Left lung (tissue), 10 donors: ENCODE measurements around the gene LOXHD1. TPM values are rescaled to one million over a fixed set of nuclear protein-coding genes. Genes with fewer than 3 reads are reported as not detected.

ENCODE experiments used
- ATAC-seq: fragments of 200-7000 bp; cut with Tn5 transposase; one replicate; pipeline ENCODE4 v1.9.1; 2020; ENCODE audit warnings: moderate library complexity
- DNase-seq, 4 donors: peaks; one replicate each; pipeline ENCODE4 v3.0.0-alpha.2; 2013 to 2020
- H3K27ac ChIP-seq, 2 donors: fragments of 200-600 bp; sonication (generic) in 1 of 2; one replicate each; pipeline versions ENCODE4 v1.5.0 to v1.8.0; 2020 to 2021
- H3K27me3 ChIP-seq, 2 donors: fragments of 200-600 bp; sonication (generic) in 1 of 2; one replicate each; pipeline versions ENCODE4 v1.5.0 to v1.8.0; 2020 to 2021
- H3K36me3 ChIP-seq, 2 donors: fragments of 200-600 bp; sonication (generic) in 1 of 2; one replicate each; pipeline versions ENCODE4 v1.5.0 to v1.8.0; 2020 to 2021
- H3K4me1 ChIP-seq, 2 donors: fragments of 200-600 bp; one replicate each; pipeline ENCODE4 v1.8.0; 2021
- H3K4me3 ChIP-seq, 2 donors: fragments of 200-600 bp; sonication (generic) in 1 of 2; one replicate each; pipeline versions ENCODE4 v1.5.0 to v1.8.0; 2020 to 2021; ENCODE audit warnings: mild to moderate bottlenecking in 1 of 2
- H3K9me3 ChIP-seq, 2 donors: fragments of 200-600 bp; sonication (generic) in 1 of 2; one replicate each; pipeline versions ENCODE4 v1.5.0 to v1.8.0; 2020 to 2021
- intact Hi-C, 2 donors: fragments of 100-400 bp; cut with DNase I; formaldehyde crosslinking; loops; one replicate each; pipeline versions ENCODE4 v1.11.2 to v1.14.2; 2022
- polyA plus RNA-seq, 6 donors: library from polyadenylated mRNA; unstranded; fragments of 120-200 nt; gene quantifications; one replicate each; pipeline ENCODE4 v1.2.1, GENCODE V29; 2013; ENCODE audit not compliant: insufficient read length in 6 of 6
- total RNA-seq, 2 donors: library from RNA; stranded (reverse); fragmentation: NEBNext Ultra II Directional; extraction: Animal tissue kit (Norgen Biotek cat#: 25700); gene quantifications; one replicate each; pipeline ENCODE4 v1.2.1, GENCODE V29; 2021
- TF ChIP-seq, protein P1 (sequence below), 2 donors: fragments of 200-600 bp; sonication (generic) in 1 of 2; IDR thresholded peaks; one replicate each; pipeline versions ENCODE4 v1.5.0 to v1.8.0; 2021; ENCODE audit warnings: antibody characterized with exemption in 2 of 2
- donor health status: DM: no; HTN: yes; CAD: no.
- donor health status: DM: no; HTN: no; CAD: no.

The LOXHD1 gene
- total and polyA plus RNA-seq, 8 donors: 0.52 to 2.0 (median 1.2) TPM

GRCh38 chr18:46435031-46435430 is 222.0 kb downstream of the LOXHD1 start:
- TF ChIP-seq, protein P1, sequence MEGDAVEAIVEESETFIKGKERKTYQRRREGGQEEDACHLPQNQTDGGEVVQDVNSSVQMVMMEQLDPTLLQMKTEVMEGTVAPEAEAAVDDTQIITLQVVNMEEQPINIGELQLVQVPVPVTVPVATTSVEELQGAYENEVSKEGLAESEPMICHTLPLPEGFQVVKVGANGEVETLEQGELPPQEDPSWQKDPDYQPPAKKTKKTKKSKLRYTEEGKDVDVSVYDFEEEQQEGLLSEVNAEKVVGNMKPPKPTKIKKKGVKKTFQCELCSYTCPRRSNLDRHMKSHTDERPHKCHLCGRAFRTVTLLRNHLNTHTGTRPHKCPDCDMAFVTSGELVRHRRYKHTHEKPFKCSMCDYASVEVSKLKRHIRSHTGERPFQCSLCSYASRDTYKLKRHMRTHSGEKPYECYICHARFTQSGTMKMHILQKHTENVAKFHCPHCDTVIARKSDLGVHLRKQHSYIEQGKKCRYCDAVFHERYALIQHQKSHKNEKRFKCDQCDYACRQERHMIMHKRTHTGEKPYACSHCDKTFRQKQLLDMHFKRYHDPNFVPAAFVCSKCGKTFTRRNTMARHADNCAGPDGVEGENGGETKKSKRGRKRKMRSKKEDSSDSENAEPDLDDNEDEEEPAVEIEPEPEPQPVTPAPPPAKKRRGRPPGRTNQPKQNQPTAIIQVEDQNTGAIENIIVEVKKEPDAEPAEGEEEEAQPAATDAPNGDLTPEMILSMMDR (IDR thresholded peaks at IDR 0.05): no peak
- DNase-seq (no peak), ATAC-seq (no peak)
- peaks cover 0 to 15% of the 10 kb centered on the region in 2 donors for H3K27me3 ChIP-seq
- no peaks in the 10 kb centered on the region for H3K9me3 ChIP-seq
- H3K4me3 ChIP-seq: no peak overlapping the region
- intact Hi-C loops: no loop called here
- H3K4me1 ChIP-seq: no peaks in the 10 kb centered on the region
- H3K36me3 ChIP-seq: no peaks in the 10 kb centered on the region
- no peak overlapping the region for H3K27ac ChIP-seq

DNA sequence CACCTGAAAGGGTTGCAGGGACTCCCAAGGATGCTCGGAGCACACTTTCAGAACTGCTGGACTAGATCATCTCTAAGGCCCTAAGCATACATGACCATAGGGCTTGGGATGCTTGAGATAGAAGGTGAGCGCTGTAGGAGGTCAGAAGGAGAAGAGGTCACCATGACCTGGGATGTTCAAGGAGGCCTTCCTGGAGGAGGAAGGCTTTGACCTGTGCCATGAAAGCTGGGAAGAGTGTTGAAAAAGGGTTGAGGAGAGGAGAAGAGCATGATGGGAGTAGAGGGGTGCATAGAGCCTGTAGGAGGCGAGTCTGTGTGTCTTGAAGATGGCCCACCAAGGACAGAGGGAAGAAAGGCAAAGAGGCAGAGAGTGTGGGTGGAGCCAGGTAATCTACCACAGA is 222.4 kb downstream of the LOXHD1 start:
- Histone ChIP-seq H3K4me3 (no peak overlapping the region), H3K9me3 (no peaks in the 10 kb centered on the region), H3K27me3 (peaks cover 0 to 15% of the 10 kb centered on the region in 2 donors), H3K4me1 (no peaks in the 10 kb centered on the region), H3K36me3 (no peaks in the 10 kb centered on the region), H3K27ac (no peak overlapping the region)
- TF ChIP-seq, protein P1 (IDR thresholded peaks at IDR 0.05): no peak
- ATAC-seq: no peak
- no peak for DNase-seq
- intact Hi-C loops: no loop called here

DNA sequence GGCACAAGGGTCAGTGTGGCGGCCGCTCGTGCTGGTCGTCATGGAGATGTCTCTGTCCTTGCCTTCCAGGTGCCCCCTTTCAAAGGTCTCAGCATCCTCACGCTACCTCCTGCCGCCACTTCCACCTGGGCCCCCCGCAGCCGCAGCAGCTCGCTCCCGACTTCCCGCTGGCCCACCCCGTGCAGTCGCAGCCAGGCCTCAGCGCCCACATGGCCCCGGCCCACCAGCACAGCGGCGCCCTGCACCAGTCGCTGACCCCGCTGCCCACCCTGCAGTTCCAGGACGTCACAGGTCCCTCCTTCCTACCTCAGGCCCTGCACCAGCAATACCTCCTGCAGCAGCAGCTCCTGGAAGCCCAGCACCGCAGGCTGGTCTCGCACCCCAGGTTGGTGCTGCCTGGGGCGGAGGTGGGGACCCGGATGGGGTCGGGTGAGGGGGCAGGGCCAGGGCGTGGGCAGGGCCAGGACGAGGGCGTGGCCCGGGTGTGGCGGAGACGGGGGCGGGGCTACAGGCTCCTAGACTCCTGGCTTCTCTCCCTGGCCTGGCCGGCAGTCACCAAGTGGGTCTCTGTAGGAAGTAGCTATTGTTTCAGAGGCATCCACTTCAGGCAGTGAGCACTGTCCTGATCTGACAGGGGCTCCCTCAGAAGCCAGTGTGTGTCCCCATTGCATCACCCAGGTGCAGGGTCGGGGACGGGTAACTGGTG is 223.7 kb downstream of the LOXHD1 start:
- H3K4me1 ChIP-seq: no peaks in the 10 kb centered on the region
- no peaks in the 10 kb centered on the region for H3K9me3 ChIP-seq
- H3K36me3 ChIP-seq: no peaks in the 10 kb centered on the region
- H3K4me3 ChIP-seq: no peak overlapping the region
- DNase-seq: no peak
- intact Hi-C loops: no loop called here
- no peak overlapping the region for H3K27ac ChIP-seq
- peaks cover 0 to 15% of the 10 kb centered on the region in 2 donors for H3K27me3 ChIP-seq
- peak; percentile 31 for ATAC-seq
- TF ChIP-seq, protein P1 (IDR thresholded peaks at IDR 0.05): no peak

DNA sequence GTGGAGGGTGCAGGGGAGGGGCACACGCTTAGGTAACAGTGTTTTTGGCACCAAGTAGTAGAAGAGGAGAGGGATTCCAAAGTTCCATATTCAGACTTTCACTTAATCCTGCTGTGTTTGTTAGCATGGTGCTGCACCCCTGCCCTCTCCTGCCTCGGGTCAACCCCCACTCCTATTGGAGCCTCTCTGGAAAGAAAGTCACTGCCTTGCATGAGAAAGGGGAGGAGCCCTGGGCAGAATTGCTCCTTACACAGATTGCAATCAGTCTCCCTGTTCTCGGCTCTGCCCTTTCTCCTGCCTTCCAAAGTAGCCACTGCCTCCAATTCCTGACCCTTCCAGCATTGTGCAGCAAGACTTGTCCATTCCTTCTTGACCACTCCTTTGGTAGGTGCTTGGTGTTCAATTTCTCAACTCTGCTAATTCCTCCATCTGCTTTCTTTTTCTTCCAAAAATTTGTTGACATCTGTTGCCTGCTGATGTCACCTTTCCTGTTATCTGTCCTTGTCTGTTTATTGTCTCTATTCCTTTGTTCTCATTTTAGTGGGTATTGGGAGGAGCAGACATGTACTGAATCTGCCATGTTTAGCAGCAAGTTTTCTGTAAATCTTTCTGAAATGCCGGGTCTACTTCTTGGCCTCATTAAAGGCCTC is 225.4 kb downstream of the LOXHD1 start:
- Histone ChIP-seq H3K4me1 (no peaks in the 10 kb centered on the region), H3K27me3 (peaks cover 0 to 15% of the 10 kb centered on the region in 2 donors), H3K9me3 (no peaks in the 10 kb centered on the region), H3K27ac (no peak overlapping the region), H3K36me3 (no peaks in the 10 kb centered on the region), H3K4me3 (no peak overlapping the region)
- no peak for DNase-seq
- intact Hi-C loops: no loop called here
- ATAC-seq: no peak
- TF ChIP-seq, protein P1 (IDR thresholded peaks at IDR 0.05): no peak

DNA sequence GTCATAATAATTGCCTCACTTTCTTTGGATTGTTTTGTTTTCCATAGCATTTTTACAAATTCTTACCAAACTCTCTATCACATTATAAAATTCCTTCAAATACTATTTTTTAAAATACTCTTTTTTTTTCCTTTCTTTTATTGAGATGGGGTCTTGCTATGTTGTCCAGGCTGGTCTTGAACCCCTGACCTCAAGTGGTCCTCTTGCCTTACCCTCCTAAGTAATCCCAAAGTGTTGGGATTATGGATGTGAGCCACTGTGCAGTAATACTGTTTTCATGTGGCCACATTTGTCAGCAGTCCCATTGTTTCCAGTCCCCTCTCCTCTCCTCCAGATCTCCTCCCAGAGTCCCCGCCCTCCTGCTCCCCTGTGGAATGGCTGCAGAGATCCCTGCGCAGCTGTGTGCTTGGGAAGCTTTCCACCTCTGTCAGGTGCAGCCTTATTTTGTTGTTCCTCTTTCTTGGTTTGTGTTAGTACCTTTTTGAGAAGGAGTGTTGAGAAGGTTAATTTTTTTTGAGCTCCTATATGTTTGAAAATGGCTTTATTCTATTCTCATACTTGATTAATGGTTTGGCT is 227.3 kb downstream of the LOXHD1 start:
- H3K9me3 ChIP-seq: no peaks in the 10 kb centered on the region

More for the DNA sequence above, 227.3 kb downstream of the LOXHD1 start:
- Histone ChIP-seq H3K27ac (no peak overlapping the region), H3K36me3 (no peaks in the 10 kb centered on the region), H3K4me1 (no peaks in the 10 kb centered on the region), H3K4me3 (no peak overlapping the region), H3K27me3 (peaks cover 0 to 15% of the 10 kb centered on the region in 2 donors)
- TF ChIP-seq, protein P1 (IDR thresholded peaks at IDR 0.05): no peak
- DNase-seq (no peak), ATAC-seq (no peak)
- intact Hi-C loops: no loop called here
